HG02571 (cell line): Measurements from ENCODE around the gene SYNDIG1L.

Source experiments
- ATAC-seq: cut with Tn5 transposase; IDR thresholded peaks from one replicate; pipeline ENCODE4 v1.9.1; 2021; ENCODE audit warnings: mild to moderate bottlenecking, moderate library complexity; ENCODE audit not compliant: unreplicated experiment

SYNDIG1L gene

GRCh38 chr14:74364271-74364880, 61.6 kb downstream of the SYNDIG1L start:
- ATAC-seq, result no peak

- no peak for ATAC-seq
Observed at GRCh38 chr14:74362361-74362915, 63.6 kb downstream of the SYNDIG1L start.

GRCh38 chr14:74360163-74360562, 65.8 kb downstream of the SYNDIG1L start:
- ATAC-seq, result no peak

DNA sequence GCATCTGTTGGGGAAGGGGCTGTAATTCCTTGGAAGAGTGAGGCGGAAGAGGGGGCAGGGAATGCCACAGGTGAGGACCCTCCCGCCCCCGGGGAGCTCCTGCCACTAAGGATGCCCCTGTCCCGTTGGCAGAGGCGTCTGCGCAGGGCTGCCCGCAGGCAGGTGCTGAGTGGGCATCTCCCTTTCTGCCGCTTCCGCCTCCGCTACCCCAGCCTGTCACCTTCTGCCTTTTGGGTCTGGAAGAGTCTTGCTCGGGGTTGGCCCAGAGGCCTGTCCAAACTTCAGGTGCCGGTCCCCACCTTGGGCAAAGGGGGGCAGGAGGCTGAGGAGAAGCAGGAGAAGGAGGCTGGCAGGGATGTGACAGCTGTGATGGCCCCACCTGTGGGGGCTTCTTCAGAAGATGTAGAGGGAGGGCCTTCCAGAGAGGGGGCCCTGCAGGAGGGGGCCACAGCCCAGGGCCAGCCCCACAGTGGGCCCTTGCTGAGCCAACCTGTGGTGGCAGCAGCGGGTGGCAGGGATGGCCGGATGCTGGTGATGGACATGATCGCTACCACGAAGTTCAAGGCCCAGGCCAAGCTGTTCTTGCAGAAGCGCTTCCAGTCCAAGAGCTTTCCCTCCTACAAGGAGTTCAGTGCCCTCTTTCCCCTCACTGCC, 67.7 kb downstream of the SYNDIG1L start:
- no peak for ATAC-seq

- no peak for ATAC-seq
Observed at GRCh38 chr14:74357585-74357984, 68.4 kb downstream of the SYNDIG1L start.

DNA sequence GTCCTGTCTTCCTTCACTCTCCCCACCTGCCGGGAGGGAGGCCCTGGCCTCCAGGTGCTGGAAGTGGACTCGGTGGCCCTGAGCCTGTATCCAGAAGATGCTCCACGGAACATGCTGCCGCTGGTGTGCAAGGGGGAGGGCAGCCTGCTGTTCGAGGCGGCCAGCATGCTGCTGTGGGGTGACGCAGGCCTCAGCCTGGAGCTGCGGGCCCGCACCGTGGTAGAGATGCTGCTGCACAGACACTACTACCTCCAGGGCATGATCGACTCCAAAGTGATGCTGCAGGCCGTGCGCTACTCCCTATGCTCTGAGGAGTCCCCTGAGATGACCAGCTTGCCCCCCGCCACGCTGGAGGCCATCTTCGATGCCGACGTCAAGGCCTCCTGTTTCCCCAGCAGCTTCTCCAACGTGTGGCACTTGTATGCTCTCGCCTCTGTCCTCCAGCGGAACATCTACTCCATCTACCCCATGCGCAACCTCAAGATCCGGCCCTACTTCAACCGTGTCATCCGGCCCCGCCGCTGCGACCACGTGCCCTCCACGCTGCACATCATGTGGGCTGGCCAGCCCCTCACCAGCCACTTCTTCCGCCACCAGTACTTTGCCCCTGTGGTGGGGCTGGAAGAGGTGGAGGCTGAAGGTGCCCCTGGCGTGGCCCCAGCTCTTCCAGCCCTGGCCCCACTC, 69.0 kb downstream of the SYNDIG1L start:
- ATAC-seq, result no peak
